Measurements from ENCODE around the gene SLX4IP. TPM values are rescaled to one million over a fixed set of nuclear protein-coding genes. Genes with fewer than 3 reads are reported as not detected.
A peak's percentile ranks its signal among the peaks of the same experiment; 100 is the strongest.

The SLX4IP gene
- total RNA-seq, 2 experiments from 2014 or later = 1.6 to 1.8 TPM

GRCh38 chr20:10565922-10566897, 131.1 kb downstream of the SLX4IP start:
- intact Hi-C loops (cut with DNase I, micrococcal nuclease) = no loop called here
- peaks cover 64% of the 10 kb centered on the region for H3K36me3 Mint-ChIP-seq (ENCODE audit: low read depth)
- no peak overlapping the region for H3K4me3 Mint-ChIP-seq
- DNase-seq = no peak
- Histone ChIP-seq H3K9me3 (ENCODE audit: control insufficient read depth in 1 of 2, insufficient read depth in 1 of 2, low read length in 2 of 2) (peaks cover 0 to 4% of the 10 kb centered on the region in 2 experiments), H3K27me3 (ENCODE audit: control insufficient read depth in 1 of 2, insufficient read depth in 2 of 2, low read length in 2 of 2) (no peaks in the 10 kb centered on the region), H3K4me3 (ENCODE audit: low read length) (no peak overlapping the region), H3K27ac (ENCODE audit: low read depth in 1 of 2, low read length in 2 of 2) (no peak overlapping the region), H3K36me3 (ENCODE audit: insufficient read depth, low read length) (peaks cover 2% of the 10 kb centered on the region), H3K4me1 (ENCODE audit: insufficient read depth, low read length) (peaks cover 3% of the 10 kb centered on the region)
- TF ChIP-seq CTCF (IDR thresholded peaks at IDR 0.05) = no peak
- CTCF ChIA-PET = no interaction called here
- no peak overlapping the region for H3K27ac Mint-ChIP-seq
- no peak for ATAC-seq (ENCODE audit: poor library complexity)
- peaks cover 23% of the 10 kb centered on the region for H3K4me1 Mint-ChIP-seq (ENCODE audit: low read depth)
- H3K9me3 Mint-ChIP-seq = no peaks in the 10 kb centered on the region
- POLR2A ChIA-PET = no interaction called here
- H3K27me3 Mint-ChIP-seq = no peaks in the 10 kb centered on the region

DNA sequence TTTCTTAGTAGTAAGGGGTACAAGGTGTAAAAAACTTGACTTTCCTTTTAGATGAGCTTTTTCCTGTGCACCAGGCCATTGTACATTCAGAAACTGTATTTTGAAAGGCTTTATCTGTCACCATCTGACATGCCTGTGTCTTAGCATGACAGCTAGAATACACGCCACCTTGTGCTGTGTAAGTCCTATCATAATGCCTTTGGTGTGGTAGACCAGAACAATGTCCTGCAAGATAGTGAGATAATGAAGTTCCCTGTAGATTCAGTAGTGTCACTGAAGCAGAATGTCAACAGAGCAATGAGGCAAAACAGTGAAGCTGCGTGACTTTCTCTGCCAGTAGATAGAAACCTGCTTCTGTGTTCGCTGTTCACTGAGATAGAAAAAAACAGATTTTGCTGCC, 132.9 kb downstream of the SLX4IP start:
- H3K4me1 Mint-ChIP-seq (ENCODE audit: low read depth) = peaks cover 29% of the 10 kb centered on the region
- intact Hi-C loops (cut with DNase I, micrococcal nuclease) = no loop called here
- Histone ChIP-seq H3K4me1 (ENCODE audit: insufficient read depth, low read length) (peaks cover 5% of the 10 kb centered on the region), H3K36me3 (ENCODE audit: insufficient read depth, low read length) (peaks cover 2% of the 10 kb centered on the region), H3K9me3 (ENCODE audit: control insufficient read depth in 1 of 2, insufficient read depth in 1 of 2, low read length in 2 of 2) (no peaks in the 10 kb centered on the region), H3K27ac (ENCODE audit: low read depth in 1 of 2, low read length in 2 of 2) (no peak overlapping the region), H3K27me3 (ENCODE audit: control insufficient read depth in 1 of 2, insufficient read depth in 2 of 2, low read length in 2 of 2) (no peaks in the 10 kb centered on the region), H3K4me3 (ENCODE audit: low read length) (no peak overlapping the region)
- H3K4me3 Mint-ChIP-seq = no peak overlapping the region
- POLR2A ChIA-PET = no interaction called here
- CTCF ChIA-PET = no interaction called here
- TF ChIP-seq CTCF (IDR thresholded peaks at IDR 0.05) = no peak
- peaks cover 60% of the 10 kb centered on the region for H3K36me3 Mint-ChIP-seq (ENCODE audit: low read depth)
- H3K27me3 Mint-ChIP-seq = no peaks in the 10 kb centered on the region
- no peaks in the 10 kb centered on the region for H3K9me3 Mint-ChIP-seq
- ATAC-seq (ENCODE audit: poor library complexity) = no peak
- no peak overlapping the region for H3K27ac Mint-ChIP-seq
- DNase-seq = peak in 3 of 14 experiments; percentile 13 to 31 (median 16)

- no peaks in the 10 kb centered on the region for H3K27me3 Mint-ChIP-seq
- no peak for TF ChIP-seq CTCF (IDR thresholded peaks at IDR 0.05)
- peaks cover 2% of the 10 kb centered on the region for H3K36me3 ChIP-seq (ENCODE audit: insufficient read depth, low read length)
- H3K27me3 ChIP-seq (ENCODE audit: control insufficient read depth in 1 of 2, insufficient read depth in 2 of 2, low read length in 2 of 2) = no peaks in the 10 kb centered on the region
- no peaks in the 10 kb centered on the region for H3K9me3 Mint-ChIP-seq
- ATAC-seq (ENCODE audit: poor library complexity) (no peak), DNase-seq (no peak)
- H3K4me1 Mint-ChIP-seq (ENCODE audit: low read depth) = peaks cover 16% of the 10 kb centered on the region
- H3K27ac ChIP-seq (ENCODE audit: low read depth in 1 of 2, low read length in 2 of 2) = no peak overlapping the region
- ChIA-PET CTCF (no interaction called here), POLR2A (no interaction called here)
- H3K4me3 Mint-ChIP-seq = no peak overlapping the region
- peaks cover 5% of the 10 kb centered on the region for H3K4me1 ChIP-seq (ENCODE audit: insufficient read depth, low read length)
- no peak overlapping the region for H3K4me3 ChIP-seq (ENCODE audit: low read length)
- H3K9me3 ChIP-seq (ENCODE audit: control insufficient read depth in 1 of 2, insufficient read depth in 1 of 2, low read length in 2 of 2) = no peaks in the 10 kb centered on the region
- intact Hi-C loops (cut with DNase I, micrococcal nuclease) = no loop called here
- H3K36me3 Mint-ChIP-seq (ENCODE audit: low read depth) = peaks cover 40% of the 10 kb centered on the region
- no peak overlapping the region for H3K27ac Mint-ChIP-seq
These were observed 136.3 kb downstream of the SLX4IP start for GRCh38 chr20:10571313-10571815.

All from CD4-positive, alpha-beta T cell (primary cell).